Common myeloid progenitor, CD34-positive (primary cell): ENCODE measurements around the gene RBMS2.
A peak's percentile ranks its signal among the peaks of the same experiment; 100 is the strongest.

ENCODE experiments used
- CTCF ChIA-PET: fragments of 350-600 bp; sonication (Branson Sonifier 250); formaldehyde crosslinking; loops from one replicate; lab custom pipeline; 2021; ENCODE audit warnings: antibody characterized with exemption; lab: Charles Lee
- POLR2A ChIA-PET: fragments of 350-600 bp; sonication (Branson Sonifier 250); formaldehyde crosslinking; loops from one replicate; lab custom pipeline; 2021; ENCODE audit warnings: antibody characterized with exemption; lab: Charles Lee
- DNase-seq, 3 donors: peaks; one replicate each; pipeline versions ENCODE4 v3.0.0 to v3.0.0-alpha.2; 2013
- H3K27ac ChIP-seq, 2 experiments: 1 replicate in 1 of 2; 2 replicates in 1 of 2; pipeline ENCODE4 v1.7.0; 2013; ENCODE audit warnings: inconsistent platforms in 2 of 2, low read length in 2 of 2, mild to moderate bottlenecking in 2 of 2, low read depth in 1 of 2, moderate library complexity in 1 of 2; ENCODE audit not compliant: severe bottlenecking in 2 of 2, insufficient read depth in 1 of 2, poor library complexity in 1 of 2
- H3K27me3 ChIP-seq, 5 experiments: replicated peaks in 2 of 5; 1 replicate in 3 of 5; 2 replicates in 2 of 5; pipeline versions ENCODE4 v1.6.1 to v1.7.0; 2013; ENCODE audit warnings: low read length in 4 of 5, mild to moderate bottlenecking in 2 of 5, moderate library complexity in 2 of 5, inconsistent platforms in 1 of 5; ENCODE audit not compliant: insufficient read depth in 5 of 5, control insufficient read depth in 4 of 5
- H3K36me3 ChIP-seq, 4 experiments: 1 replicate in 2 of 4; 2 replicates in 2 of 4; pipeline versions ENCODE4 v1.6.1 to v1.7.0; 2013; ENCODE audit warnings: low read length in 3 of 4, control low read depth in 1 of 4, mild to moderate bottlenecking in 1 of 4; ENCODE audit not compliant: control insufficient read depth in 4 of 4, insufficient read depth in 4 of 4
- H3K4me1 ChIP-seq, 4 experiments: 1 replicate in 3 of 4; 2 replicates in 1 of 4; pipeline versions ENCODE4 v1.6.1 to v1.7.1; 2013; ENCODE audit warnings: low read length in 3 of 4, mild to moderate bottlenecking in 3 of 4, control low read depth in 1 of 4, inconsistent platforms in 1 of 4, moderate library complexity in 1 of 4; ENCODE audit not compliant: control insufficient read depth in 4 of 4, insufficient read depth in 4 of 4; ENCODE audit errors: control extremely low read depth in 1 of 4
- H3K4me3 ChIP-seq, 7 experiments: 1 replicate in 4 of 7; 2 replicates in 3 of 7; pipeline versions ENCODE4 v1.5.1 to v1.7.0; 2013; ENCODE audit warnings: mild to moderate bottlenecking in 7 of 7, low read length in 6 of 7, moderate library complexity in 6 of 7, inconsistent platforms in 2 of 7, low read depth in 2 of 7, control low read depth in 1 of 7; ENCODE audit not compliant: insufficient read depth in 4 of 7, control insufficient read depth in 1 of 7; ENCODE audit errors: extremely low read depth in 1 of 7
- H3K9me3 ChIP-seq, 5 experiments: 1 replicate in 4 of 5; 2 replicates in 1 of 5; pipeline versions ENCODE4 v1.6.1 to v1.7.1; 2013; ENCODE audit warnings: low read length in 4 of 5, mild to moderate bottlenecking in 2 of 5, inconsistent platforms in 1 of 5, low read depth in 1 of 5, moderate library complexity in 1 of 5; ENCODE audit not compliant: control insufficient read depth in 4 of 5, insufficient read depth in 2 of 5; ENCODE audit errors: control extremely low read depth in 1 of 5
- WGBS: methylation state at CpG from one replicate; pipeline ENCODE4 v1.1.5; 2013; ENCODE audit not compliant: insufficient coverage; 5-methylcytosine and 5-hydroxymethylcytosine counted together

RBMS2 gene

DNA sequence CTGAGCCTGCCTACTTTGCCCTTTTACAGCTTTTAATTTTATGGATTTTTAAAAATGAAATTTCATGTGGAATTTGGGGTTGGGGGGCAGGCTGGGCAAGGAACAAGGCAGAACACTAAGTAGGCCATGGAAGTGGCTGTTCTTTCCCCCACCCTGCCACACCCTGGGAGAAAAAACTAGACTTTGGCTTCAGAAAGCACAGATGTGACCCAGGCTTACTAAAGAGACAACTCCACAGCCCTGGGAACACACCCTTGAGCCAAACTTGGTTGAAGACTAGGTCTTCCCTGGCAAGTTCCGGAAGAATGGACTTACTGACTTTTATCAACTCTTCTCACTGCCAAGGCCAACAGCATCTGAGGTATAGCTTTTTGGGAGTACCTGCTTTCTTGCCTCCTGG lies 68.2 kb downstream of the RBMS2 start:
- ChIA-PET POLR2A (no interaction called here), CTCF (interaction anchor here (0.7 to 22.4 kb wide), 14 partner anchors 10 to 84 kb away, joined by 3 to 350 read pairs (median 6); partner anchors contain the start of gene RBMS2)
- Histone ChIP-seq H3K36me3 (peaks cover 5 to 21% (median 15%) of the 10 kb centered on the region in 4 experiments), H3K27ac (no peak overlapping the region), H3K27me3 (no peaks in the 10 kb centered on the region), H3K4me3 (no peak overlapping the region), H3K9me3 (no peaks in the 10 kb centered on the region), H3K4me1 (peaks cover 0 to 6% (median 0%) of the 10 kb centered on the region in 4 experiments)
- 100% methylated on average over 1 of the region's 1 CpG for WGBS
- no peak for DNase-seq

DNA sequence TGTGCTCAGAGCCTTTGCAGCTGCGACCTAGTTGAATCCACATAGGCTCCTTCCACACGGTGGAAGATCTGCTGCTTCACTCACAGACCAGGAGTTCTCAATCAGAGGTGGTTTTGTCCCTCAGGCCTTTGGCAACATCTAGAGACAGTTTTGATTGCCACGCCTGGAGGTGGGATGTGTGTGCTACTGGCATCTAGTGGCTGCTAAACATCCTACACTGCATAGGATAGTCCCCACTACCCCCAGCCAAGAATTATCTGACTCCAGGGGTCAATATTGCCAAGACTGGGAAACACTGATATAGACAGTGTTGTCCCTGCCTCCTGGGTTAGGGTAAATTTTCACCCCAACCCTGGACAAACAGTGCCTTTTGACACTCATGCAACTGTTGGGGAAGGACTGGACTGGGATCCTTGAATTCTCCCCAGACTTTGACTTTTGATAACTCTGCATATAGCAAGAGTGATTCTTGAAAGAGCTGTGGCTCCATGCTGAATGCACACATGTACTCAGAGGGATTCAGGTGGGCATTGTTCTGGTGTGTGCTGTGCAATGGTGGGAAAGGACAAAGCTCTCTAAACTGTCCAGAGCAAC lies 68.7 kb downstream of the RBMS2 start:
- DNase-seq = peak; percentile 41 to 59 (median 53)
- Histone ChIP-seq H3K36me3 (peaks cover 5 to 26% (median 17%) of the 10 kb centered on the region in 4 experiments), H3K27ac (no peak overlapping the region), H3K27me3 (no peaks in the 10 kb centered on the region), H3K4me3 (no peak overlapping the region), H3K9me3 (no peaks in the 10 kb centered on the region), H3K4me1 (peaks cover 0 to 6% (median 0%) of the 10 kb centered on the region in 4 experiments)
- ChIA-PET CTCF (interaction anchor here (0.5 to 22.4 kb wide), 23 partner anchors 10 to 88 kb away, joined by 3 to 350 read pairs (median 4); partner anchors contain the start of gene RBMS2), POLR2A (no interaction called here)
- 85% methylated on average over 3 of the region's 3 CpGs for WGBS

DNA sequence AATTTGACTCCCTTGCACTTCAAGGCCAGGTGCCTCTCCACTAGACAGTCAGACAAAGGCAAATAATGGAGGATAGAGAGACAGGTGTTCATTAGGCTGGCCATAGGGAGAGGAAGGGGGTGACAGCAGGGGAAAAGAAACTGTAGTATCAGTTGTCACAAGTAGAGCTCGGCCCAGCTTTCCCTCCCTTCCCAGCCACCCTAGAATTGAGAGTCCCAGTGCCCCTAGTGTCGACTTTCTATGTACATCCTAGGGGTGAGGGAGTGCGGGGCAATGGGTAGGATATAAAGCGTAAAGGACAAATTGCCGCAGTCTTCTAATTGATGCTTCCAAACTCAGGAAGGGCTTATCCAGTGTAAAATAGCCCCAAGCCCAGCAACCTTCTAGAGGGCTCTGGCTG lies 69.5 kb downstream of the RBMS2 start:
- Histone ChIP-seq H3K9me3 (no peaks in the 10 kb centered on the region), H3K4me3 (no peak overlapping the region), H3K4me1 (peaks cover 0 to 6% (median under 1%) of the 10 kb centered on the region in 4 experiments), H3K36me3 (peaks cover 5 to 30% (median 23%) of the 10 kb centered on the region in 4 experiments), H3K27me3 (no peaks in the 10 kb centered on the region), H3K27ac (no peak overlapping the region)
- DNase-seq = no peak
- 100% methylated on average over 3 of the region's 5 CpGs for WGBS
- ChIA-PET POLR2A (no interaction called here), CTCF (interaction anchor here (0.5 to 22.4 kb wide), 17 partner anchors 8 to 89 kb away, joined by 3 to 350 read pairs (median 4); partner anchors contain the start of gene RBMS2)

DNA sequence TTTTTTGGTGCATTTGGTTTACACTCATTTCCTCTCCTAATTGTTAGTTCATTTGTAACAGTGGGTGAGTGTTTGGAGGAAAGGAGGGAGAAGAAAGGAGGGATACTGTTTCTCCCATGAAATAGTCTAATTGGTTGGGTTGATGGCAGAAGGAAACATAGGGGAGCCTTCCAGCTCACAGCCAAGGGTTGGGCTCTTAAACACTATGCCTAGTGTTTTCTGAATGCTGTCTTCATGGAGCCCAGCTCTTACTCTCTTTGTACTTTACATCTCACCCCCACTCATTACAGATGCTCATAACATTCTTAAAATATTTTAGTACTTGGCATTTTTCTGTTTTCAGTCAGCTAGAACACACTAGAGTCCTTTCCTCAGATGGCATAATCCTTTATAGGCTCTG lies 70.3 kb downstream of the RBMS2 start:
- DNase-seq = no peak
- Histone ChIP-seq H3K27ac (no peak overlapping the region), H3K4me3 (no peak overlapping the region), H3K4me1 (peaks cover 0 to 6% (median under 1%) of the 10 kb centered on the region in 4 experiments), H3K9me3 (no peaks in the 10 kb centered on the region), H3K27me3 (no peaks in the 10 kb centered on the region), H3K36me3 (peaks cover 5 to 32% (median 27%) of the 10 kb centered on the region in 4 experiments)
- ChIA-PET CTCF (interaction anchor here (0.6 to 22.4 kb wide), 13 partner anchors 9 to 84 kb away, joined by 3 to 350 read pairs (median 4); partner anchors contain the start of gene RBMS2), POLR2A (no interaction called here)

DNA sequence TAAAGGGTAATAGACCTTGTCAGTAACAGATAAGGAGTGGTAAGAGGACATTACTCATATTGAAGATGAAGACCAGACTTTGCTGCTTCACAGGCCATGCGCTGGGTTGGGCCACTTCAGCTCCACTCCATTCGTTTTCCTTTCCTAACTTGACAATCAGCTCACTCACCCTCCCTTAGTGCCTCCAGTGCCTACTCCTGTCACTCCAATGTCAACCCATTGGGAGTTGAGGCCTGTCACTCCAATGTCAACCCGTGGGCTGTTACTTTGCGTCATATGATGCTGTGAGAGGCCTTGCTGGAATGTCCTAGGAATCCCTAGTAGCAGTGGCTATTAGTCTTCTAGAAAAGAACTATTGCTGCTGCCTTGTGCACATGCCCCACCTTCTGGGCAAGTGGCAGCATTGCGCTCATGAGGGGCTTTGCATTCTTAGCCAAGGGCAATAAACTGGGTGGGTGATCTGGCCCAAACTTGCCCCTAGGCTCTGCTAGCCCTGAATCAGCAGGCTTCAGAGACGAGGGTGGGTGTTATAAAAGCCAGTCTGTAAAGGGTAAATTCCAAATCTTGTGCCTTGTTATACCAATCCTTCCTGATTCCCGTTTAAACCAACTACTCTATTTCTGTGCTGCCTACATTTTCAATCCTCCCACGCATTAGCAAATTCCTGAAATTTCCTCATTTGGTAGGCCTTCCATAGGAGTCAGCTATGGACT lies 72.4 kb downstream of the RBMS2 start:
- POLR2A ChIA-PET = interaction anchor here (0.6 to 0.7 kb wide), 2 partner anchors 9 to 24 kb away, joined by 4 to 6 read pairs; no protein-coding TSS in a partner anchor
- Histone ChIP-seq H3K9me3 (no peaks in the 10 kb centered on the region), H3K4me1 (peaks cover 0 to 6% (median under 1%) of the 10 kb centered on the region in 4 experiments), H3K27ac (no peak overlapping the region), H3K4me3 (no peak overlapping the region), H3K27me3 (no peaks in the 10 kb centered on the region), H3K36me3 (peaks cover 5 to 45% (median 32%) of the 10 kb centered on the region in 4 experiments)
- peak; percentile 66 to 82 (median 74) for DNase-seq
- CTCF ChIA-PET = interaction anchor here (0.7 to 22.4 kb wide), 23 partner anchors 8 to 103 kb away, joined by 3 to 350 read pairs (median 5); partner anchors contain the start of genes BAZ2A and RBMS2
- WGBS = 83% methylated on average over 7 of the region's 8 CpGs

DNA sequence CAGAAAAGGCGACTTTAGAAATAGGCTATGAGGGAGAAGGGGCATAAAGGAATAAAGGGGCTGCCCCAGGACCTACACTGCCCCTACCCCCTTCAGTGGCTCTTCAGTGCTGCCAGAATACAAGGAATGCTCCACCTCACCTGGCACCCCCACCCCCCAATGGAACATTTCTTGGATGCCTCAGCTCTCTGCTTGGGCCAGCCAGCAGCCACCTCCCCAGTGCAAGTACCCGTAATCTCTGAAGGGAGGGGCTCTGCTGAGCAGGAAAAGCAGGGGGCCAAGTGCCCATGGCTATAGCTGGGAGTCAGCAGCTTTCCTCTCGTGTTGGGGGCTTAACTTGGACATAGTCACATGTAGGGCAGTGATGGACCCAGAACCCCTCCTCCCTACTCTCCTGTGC lies 75.2 kb downstream of the RBMS2 start:
- 100% methylated on average over 2 of the region's 3 CpGs for WGBS
- CTCF ChIA-PET = interaction anchor here (1.0 to 22.4 kb wide), 3 partner anchors 28 to 79 kb away, joined by 3 to 350 read pairs (median 8); partner anchors contain the start of gene RBMS2
- Histone ChIP-seq H3K4me1 (peaks cover 0 to 2% (median under 1%) of the 10 kb centered on the region in 4 experiments), H3K27me3 (no peaks in the 10 kb centered on the region), H3K4me3 (no peak overlapping the region), H3K9me3 (no peaks in the 10 kb centered on the region), H3K27ac (peak overlapping the region in 1 of 2 experiments; percentile 21), H3K36me3 (peaks cover 8 to 68% (median 52%) of the 10 kb centered on the region in 4 experiments)
- no peak for DNase-seq
- POLR2A ChIA-PET = no interaction called here
